OCI-LY7 (cell line): ENCODE results near the gene ANO2.

ENCODE experiments used
- CTCF ChIP-seq: fragments of 200-600 bp; sonication (generic); conservative IDR thresholded peaks from 2 replicates; pipeline ENCODE4 v1.5.1; 2014; ENCODE audit warnings: mild to moderate bottlenecking, antibody characterized with exemption, low read length, moderate library complexity, mixed read lengths
- EZH2phosphoT487 ChIP-seq: fragments of 200-600 bp; sonication (generic); IDR thresholded peaks from 2 replicates; pipeline ENCODE4 v1.6.1; 2018; ENCODE audit warnings: low read depth, borderline replicate concordance, mild to moderate bottlenecking, mixed run types, antibody characterized with exemption, low read length, moderate library complexity, mixed read lengths

- TF ChIP-seq CTCF: no peak
- no peak for TF ChIP-seq EZH2phosphoT487
Measured at GRCh38 chr12:5614256-5614655, 330.8 kb downstream of the ANO2 start.
